Stimulated activated CD4-positive, alpha-beta T cell treated with anti-CD3 and anti-CD28 coated beads, Interleukin-4, amount 100 ng/mL, for 48 hours (primary cell): ENCODE results near the gene FILIP1L.

Experiments
- DNase-seq, 2 donors: peaks; one replicate each; pipeline ENCODE4 v3.0.0-alpha.2; 2020; ENCODE audit warnings: low read depth in 2 of 2

FILIP1L gene

DNA sequence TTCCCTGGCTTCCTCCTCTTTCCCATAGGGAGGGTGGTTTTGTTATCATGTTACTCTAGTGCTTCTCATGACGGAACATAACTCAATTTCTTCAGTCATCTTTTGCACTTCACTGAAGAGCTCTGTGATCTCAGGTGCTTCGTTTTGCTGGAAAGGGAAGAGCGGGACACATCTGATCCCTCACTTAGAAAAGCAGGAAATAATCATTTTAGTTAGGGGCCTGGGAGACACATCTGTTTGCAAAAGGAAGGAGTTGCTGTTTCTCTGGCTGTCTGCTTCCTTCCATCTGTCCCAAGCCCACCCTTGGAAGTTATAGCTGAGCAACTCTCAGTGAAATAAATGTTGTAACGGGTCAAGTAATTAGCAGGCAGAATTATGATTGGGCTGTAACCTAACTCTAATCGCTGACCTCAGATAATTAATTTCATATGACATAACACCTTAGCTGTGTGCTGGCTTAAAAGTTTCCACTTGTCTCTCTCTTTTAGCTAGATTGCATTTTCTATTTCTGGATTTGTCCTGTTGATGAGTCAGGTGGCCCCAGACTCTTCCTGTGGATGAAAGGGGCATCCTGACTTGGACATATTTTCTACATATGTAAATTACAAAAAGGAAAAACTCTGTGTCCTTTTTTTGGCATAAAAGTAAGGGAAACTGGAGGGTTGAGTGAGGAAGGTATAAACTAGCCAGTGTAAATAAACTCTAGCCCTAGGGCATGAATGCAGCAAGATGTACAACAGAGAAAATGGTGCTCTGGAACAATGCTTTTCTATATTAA is 11.0 kb upstream of the FILIP1L start:
- no peak for DNase-seq

DNA sequence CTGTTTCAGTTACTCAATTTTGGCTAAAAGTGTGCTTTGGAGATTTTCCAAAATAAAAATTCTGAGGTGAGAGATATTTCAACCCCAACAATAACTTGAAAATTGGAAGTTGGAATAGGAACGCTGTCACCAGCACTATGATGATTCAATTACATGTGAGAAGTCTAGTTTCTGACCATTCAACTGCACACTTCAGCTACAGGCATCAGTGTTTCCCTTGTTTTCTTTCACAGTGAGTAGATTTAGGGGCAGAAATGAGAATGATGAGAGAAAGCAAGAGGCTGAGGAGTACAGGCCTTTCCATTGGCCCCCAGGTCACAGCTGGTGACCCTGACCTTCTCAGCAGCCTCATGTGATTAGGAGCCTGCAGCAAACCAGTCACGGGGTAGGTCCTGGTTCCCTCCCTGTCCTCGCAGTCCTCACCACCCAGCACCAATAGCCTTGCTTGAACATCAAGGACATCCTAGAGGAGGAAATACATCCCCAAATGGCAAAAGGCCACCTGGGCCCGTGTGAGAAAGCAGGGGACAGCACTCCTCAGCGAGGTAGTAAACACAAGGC is 10.0 kb upstream of the FILIP1L start:
- no peak for DNase-seq

DNA sequence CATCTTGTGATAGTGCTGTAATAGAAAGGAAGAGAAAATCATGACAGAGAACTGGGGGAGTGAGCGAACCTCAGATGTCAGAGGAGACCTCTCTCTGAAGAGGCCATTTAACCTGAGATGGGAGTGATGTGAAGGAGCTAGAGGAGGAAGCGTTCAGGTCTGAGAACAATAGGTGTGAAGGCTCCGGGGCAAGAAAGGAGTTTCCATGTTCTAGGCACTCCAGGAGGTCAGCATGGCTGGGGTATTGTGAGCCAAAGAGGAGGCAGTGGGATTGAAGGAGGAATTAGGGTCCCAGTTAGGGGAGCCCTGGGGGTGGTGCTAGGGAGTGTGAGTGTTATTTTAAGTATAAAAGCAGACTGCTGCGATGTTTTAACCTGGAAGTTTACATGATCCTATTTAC is 8.8 kb upstream of the FILIP1L start:
- no peak for DNase-seq

DNA sequence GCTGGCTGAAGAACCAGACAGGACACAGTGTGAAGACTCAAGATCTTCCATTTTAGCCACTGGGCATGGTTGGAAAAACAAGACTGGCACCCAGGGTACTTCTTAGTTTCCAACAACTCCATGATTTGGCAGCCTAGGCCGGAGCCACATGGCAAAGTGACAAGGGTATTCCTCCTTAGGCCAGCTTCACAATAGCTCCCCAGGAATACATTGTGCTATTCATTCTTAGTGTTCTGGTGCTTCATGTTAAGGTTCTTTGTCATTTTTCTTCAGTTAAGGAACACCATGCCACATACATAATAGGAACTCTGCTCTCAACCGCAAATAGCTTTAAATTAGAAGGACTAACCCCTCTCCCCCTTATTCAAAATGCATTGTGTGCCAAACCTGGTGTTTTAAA is 8.0 kb upstream of the FILIP1L start:
- DNase-seq, result no peak

DNA sequence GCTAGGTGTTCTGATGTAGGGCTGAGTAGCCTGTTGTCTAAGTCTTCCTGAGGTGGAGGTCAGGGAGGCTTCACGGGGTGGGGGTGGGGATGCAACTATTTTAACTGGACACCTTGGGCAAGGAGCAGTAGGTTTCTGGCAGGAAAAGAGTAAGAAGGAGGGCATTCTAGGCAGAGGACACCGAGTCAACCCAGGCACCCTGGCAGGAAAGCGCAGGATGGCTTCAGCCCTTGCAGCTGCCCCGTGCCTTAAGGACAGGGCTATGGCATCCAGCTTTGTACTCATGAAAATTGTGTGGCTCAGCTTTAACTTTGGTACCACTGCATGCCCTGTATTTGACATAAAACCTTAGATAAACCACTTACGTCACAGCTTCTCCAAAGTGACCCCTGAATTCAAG is 6.4 kb upstream of the FILIP1L start:
- DNase-seq, result no peak

DNA sequence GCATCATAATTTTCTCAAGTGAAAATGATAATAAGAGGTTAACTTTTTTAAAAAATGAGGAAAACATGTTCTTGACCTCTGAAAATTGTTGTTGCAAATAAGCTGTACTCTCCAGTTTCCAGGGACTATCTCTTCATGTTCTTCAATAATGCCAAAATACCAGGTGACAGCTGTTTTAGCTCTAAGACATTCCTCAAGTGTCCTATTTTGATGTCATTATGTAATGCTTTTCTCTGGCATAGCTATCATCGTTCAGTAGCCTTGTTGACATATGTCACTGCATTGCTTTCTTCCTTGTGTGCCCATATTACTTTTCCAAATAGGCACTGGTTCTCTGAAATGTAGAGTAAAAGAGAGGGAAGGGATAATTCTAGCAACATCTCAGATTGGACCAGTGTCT is 5.7 kb upstream of the FILIP1L start:
- no peak for DNase-seq

DNA sequence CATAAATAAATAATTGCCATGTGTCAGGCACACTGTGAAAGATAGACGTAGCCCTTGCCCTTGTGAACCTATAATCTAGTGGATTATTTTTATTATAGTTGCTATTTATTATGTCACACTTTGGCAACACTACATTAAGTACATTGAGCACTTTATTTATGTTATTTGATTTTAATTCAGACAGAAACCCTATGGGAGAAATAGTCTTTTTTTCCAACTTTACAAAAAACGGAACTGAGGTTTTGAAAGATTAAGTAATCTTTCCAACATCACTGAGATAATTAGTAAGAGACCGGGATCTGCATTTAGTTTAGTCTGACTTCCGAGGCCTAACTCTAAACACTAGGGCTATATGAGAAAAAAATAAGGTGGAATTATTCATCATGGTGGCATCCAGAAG is 2.8 kb upstream of the FILIP1L start:
- no peak for DNase-seq

DNA sequence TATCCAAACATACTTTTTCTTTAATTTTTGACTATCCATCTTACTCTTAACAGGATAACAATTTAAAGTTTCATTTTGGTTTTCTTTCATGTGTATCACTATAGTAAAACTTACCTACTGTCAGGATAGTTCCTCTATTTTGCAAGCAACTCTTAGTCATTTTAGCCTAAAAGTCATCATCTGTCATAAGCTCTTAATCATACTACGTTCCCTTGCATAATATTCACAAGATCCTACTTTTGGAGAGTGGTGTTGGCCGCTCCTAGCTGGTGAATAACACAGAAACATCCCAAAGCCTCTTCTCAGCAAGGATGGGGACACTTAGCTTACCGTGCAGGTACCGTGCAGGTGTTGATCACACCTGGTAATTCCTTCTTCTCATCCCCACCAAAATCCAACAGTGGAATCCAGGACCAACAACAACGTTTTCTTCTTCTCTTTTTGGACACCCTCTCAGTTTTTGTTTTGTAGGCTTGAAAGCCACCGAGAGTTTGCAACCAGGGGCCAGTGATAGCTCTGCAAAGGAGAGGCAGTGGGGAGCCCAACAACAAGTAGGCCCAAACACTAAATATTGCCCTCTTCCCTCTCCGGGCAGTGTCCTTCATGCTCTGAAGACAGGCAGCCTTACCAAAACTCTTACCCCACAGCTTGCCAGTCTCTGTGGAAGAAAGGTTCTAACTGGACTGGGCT is 433 bp downstream of the FILIP1L start:
- DNase-seq, result no peak

DNA sequence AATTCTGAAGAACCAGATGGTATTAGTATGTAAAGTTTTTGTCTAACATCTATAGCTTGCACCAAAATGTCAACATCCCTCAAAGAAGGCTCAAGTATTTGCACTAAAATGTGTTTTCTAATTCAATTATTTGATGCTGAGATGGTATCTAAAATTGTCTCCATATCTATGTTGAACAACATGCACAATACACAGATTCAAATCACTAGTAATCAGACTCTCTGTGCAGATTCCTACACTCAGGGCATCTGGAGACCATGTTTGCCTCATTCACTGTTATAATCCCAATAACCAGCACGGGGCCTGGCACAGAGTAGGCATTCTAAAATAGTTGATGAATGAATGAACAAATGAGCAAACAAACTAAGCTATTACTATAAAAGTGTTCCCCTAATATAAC is 2.6 kb downstream of the FILIP1L start:
- DNase-seq, result no peak

DNA sequence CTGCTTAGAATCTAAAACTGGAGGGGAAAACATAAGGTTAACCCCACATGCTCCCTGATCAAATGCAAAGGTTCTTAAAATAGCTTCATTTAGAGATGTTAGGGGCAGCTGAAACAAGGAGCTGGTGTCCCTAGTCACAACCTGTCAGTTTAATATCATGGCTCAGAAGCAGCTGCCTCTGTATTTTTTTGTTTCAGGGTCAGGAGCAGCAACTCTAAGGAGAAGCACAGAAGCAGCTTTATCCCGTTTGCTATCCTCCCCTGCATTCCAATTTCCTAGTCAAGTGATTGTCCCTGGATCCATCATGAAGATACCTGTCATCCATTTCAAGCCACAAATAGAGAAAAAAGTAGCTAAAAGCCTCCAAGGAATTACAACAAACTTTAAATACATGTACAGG is 4.1 kb downstream of the FILIP1L start:
- DNase-seq, result no peak

DNA sequence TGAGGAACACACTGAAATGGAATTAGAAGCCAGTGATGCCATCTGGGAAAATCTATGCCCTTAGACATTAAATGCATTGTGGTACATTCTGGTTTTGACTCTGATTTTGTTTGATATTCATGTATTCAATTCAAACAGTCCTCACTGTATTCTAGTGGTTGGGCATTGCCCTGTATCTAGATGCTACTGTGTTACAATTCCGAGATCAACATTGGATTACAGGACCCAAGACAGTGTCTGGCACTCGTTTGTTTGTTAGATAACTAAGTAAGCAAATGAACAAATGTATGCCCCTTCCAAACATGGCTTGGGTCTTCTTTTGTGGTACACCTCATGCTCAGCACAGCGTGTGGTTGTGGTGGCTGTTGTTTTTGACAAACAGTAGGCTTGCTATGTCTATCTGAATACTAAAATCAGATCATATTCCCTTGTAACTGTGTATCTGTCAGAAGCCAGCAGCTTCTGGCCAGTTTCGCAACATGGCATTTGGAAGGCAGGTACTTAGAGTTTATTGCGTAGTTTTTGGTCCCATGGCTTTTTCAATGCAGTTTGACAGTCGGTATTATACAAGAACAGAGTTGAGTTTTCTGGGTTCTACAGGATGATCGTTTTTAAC is 5.7 kb downstream of the FILIP1L start:
- DNase-seq, result no peak

DNA sequence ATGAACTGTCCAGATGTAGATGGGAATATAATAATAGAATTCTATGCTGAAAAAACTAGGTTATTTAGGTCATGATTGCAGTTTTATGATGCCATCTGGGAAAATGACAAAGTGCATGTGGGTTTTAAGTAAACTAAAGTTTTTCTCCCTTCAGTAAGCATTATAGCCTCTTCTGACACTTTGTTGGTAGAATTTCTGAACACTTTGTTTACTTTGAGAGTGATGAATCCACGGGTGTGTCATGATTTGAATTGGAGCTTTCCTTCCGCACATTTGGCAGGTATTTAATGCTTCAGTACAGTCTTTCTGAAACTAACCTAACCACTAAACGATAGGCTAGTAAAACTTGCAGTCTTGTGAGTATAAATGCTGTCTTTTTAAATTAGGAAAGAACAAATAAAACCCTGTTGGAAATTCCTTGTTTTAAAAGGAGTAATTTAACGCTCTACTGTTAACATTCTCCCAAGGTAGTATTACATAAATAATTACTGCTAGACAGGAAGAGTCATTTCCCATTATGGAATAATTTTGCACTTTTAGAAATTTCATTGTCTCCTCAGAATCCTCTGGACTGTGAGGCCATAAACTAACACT is 7.0 kb downstream of the FILIP1L start:
- no peak for DNase-seq

DNA sequence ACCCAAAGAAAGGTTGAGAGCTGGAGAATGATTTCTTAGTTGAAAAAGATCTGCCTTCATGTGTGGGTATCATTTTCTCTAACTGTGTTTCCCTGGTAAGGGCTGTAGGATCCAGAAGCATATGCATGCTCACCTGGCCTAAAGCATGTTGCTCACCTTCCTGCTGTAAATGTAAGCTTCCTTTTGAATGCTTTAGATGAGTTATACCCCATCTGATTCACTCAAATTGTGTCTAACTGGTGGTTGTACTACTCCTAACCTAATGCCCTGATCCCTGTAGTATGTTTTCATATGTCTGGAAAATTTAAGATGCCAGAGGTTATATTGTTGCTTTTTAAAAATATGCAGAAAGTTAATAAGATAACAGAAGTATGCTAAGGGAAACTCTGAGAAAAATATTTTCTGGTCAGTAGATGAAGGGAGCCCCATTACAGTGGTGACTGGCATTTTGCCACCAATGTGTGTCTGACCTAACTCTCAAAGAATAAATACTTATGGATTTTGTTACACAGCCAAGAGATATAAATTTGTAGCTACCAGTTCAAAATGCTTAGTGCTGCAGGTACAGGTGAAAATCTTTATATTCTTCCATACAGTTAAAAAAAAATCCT is 7.7 kb downstream of the FILIP1L start:
- no peak for DNase-seq

DNA sequence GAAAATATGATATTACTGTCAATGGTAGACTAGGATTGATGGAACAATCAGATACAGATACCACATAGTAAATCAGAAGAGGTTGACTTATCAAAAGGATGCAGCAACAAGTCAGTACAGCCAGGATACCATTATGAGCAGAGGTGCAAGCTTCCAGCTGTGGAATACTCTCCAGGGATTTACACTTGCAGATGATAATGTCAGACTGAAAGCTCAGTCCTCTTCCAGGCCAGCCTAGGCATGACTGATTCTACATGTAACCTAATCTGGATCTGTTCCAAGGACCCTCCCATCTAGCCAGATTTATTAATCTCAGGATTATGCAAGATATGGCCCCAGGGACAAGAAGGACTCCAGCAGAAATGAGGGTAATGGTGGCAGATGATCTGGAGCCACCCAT is 8.2 kb downstream of the FILIP1L start:
- DNase-seq, result no peak

DNA sequence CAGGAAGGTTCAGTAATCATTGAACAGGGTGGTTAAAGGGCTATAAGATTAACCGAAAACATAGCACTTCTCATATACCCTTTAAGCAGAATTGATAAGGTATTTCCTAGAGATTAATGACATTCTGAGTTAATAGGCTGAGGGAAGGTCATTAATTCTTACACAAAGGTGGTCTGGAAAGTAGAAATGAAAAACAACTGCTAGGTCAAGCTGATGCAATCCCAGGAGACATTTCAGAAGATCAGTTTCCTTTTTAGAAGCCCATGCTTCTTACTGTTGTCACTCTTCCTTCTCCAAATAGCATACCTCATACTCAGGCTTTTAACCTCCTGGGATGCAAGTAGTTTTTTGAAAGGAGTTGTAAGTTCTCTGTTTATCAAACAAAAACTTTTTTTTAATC is 8.8 kb downstream of the FILIP1L start:
- DNase-seq, result no peak

DNA sequence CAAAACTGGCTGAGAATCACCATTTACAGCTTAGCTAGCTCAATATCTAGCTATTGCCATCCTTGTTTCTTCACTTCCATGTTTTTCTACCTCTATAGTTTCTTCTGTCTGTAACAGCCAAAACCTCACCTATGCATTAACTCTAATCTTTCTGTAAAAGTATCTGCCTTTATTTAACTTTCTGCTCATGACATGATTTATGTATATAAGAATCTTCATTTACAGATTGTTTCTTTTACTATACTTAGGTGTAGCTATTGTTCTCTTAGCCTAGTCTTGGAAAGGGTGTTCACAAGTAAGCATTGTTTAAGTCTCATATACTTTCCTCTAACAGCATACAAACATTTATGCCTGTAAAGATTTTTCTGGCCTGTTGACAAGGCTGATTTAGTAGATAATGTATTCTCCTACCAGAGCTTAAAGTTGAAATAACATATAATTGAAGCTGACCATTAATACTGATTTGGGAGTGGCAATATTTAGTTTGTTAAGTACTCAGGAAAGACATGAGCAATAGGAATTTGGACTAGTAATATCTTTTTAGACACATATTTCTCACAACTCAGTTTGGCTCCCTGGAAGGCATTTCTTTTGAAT is 9.4 kb downstream of the FILIP1L start:
- no peak for DNase-seq

DNA sequence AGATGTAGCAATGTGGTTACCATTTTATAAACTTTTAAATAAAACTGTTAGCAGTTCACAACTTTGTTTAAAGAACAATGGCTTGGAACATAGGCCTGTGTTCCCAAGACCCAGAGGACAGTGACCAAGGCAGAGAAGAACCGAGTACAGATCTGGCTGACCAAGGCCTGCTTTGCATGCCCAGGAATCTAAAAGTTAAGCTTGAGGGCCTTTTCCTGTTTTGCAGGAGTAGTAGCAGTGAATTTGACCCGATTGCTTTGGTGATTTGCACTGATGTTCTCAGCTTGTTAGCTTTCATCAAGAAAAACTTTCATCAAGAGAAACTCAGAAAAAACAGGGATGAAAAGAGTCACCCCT is 9.9 kb downstream of the FILIP1L start:
- no peak for DNase-seq

DNA sequence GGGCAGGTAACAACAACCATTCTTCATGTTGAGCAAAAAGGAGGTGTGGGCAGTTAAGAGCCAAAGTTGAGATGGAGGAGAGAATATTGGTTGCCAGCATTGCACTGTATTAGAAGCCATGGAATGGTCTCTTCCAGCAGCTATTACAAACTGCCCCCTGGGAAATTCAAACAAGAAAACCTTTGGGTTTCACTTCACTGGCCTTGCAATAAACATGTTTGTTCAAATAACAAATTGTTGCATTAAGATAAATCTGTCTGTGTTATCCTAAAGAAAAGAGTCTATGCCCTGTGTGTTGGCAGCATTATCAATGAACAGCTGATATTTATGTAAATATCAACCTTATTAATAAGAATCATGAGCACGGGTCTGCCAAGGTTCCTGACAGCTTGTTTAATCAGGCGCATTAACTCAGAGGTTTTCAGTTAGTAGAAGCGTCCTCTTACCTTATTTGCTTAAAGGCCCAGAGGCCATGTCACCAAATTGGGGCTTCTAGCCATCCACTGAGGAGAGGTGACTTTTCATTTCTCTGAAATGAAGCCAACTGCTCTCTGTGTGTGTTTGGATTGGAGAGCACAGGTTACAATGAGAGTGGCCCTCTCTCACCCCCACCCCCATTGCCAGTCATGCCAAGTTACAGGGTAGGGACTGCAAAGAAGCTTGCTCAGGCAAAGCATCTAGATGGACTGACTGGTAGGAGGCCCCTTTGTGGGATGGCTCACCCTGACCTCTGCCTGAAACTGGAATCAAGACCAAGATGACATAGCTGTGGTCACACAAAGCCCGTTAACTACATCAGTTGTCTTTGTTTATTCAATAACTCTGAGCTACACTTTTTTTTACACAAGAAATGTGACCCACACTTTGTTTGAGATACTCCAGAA is 10.5 kb downstream of the FILIP1L start:
- DNase-seq, result no peak

DNA sequence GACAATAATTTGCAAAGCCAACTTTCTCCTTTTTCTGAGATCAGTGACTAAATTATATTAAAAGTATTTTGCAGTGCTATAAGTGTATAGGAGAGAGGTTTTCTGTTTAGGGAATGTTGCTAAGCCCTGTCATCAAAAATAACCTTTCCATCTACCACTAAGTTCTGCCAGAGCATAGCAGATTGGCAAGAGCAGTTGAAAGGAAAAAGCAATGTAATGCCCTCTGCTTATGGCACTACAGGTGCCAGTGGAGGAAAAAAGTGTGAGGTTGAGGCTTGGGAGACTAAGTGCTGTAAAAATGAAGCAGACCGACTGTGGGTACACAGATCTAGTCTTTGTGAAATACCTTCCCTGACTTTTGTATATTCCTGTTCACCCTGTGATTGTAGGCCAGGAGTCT is 11.5 kb downstream of the FILIP1L start:
- no peak for DNase-seq

DNA sequence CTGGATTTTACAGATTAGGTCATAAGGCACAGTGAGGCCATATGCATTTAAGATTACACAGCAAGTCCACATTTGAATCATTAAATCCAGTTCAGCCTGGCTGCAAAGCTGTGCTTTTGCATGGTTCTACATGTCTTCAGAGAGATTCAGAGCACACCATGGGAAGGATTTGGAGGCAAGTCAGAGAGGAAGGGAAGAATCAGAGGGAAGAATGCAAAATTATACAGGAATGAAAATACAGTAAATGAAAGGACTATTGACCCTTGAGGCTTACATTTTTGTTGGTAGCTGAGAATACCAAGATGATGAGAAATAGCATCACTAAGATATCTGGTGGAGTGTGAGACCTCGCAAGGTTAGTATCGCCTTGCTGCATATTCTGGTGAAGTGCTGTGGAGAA is 13.9 kb downstream of the FILIP1L start:
- DNase-seq, result no peak

DNA sequence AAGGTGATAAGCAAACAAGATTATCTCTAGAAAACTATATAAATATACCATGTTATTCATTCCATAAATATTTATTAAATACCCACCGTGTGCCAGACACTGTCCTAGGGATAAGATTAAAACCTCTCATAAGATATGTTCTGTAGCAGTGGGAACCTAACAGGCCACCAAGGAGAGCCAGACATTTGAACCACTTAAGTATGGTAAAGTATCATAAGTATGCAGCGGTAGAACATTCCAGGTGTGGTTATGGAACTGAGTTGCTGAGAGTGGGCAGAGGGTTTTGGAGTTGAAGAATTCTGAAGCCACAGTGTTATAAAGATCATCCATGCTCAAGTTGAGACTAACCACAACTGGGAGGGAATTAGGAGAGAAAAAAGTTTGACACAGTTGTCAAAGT is 14.7 kb downstream of the FILIP1L start:
- DNase-seq, result no peak
